Measurements from ENCODE around the gene RNF213.

RNF213 gene

DNA sequence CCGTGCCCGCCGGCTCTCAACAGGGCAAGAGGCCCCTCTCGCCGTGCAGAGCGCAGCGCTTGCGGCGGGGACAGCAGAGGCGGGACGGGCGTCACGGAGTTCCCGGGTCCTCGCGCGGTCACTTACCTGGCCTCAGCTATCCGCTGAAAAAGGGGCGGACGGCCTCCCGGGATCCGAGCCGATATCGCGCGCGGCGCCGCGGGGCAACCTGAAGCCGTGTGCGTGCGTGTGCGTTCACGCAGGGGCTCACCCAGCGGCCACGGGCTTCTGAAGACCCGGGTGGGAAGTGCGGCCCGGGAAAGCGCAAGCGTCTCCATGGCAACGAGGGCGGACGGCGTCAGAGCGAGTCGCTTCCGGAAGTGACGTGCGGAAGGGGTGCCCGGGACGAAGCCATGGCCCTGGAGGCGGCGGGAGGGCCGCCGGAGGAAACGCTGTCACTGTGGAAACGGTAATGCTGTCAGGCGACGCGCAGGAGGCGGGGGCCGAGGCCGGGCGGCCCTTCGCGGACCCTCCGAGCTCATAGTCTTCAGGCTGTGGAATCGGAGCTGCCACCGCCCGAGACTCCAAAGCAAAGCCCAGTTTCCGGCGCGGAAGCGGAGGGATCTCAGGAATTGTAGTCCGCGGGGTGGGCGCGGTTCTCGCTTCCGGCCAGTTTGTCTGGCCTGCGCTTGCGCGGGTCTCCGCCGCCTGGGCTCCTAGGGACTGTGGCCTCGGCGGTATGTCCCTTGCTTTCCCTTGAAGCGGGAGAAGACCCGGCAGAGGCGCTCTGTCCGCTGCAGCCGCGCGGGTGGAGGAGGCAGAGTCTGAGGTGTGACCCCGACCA, 154.4 kb downstream of the RNF213 start, which contains the start of gene ENDOV (continued):
- TF ChIP-seq, protein P1, sequence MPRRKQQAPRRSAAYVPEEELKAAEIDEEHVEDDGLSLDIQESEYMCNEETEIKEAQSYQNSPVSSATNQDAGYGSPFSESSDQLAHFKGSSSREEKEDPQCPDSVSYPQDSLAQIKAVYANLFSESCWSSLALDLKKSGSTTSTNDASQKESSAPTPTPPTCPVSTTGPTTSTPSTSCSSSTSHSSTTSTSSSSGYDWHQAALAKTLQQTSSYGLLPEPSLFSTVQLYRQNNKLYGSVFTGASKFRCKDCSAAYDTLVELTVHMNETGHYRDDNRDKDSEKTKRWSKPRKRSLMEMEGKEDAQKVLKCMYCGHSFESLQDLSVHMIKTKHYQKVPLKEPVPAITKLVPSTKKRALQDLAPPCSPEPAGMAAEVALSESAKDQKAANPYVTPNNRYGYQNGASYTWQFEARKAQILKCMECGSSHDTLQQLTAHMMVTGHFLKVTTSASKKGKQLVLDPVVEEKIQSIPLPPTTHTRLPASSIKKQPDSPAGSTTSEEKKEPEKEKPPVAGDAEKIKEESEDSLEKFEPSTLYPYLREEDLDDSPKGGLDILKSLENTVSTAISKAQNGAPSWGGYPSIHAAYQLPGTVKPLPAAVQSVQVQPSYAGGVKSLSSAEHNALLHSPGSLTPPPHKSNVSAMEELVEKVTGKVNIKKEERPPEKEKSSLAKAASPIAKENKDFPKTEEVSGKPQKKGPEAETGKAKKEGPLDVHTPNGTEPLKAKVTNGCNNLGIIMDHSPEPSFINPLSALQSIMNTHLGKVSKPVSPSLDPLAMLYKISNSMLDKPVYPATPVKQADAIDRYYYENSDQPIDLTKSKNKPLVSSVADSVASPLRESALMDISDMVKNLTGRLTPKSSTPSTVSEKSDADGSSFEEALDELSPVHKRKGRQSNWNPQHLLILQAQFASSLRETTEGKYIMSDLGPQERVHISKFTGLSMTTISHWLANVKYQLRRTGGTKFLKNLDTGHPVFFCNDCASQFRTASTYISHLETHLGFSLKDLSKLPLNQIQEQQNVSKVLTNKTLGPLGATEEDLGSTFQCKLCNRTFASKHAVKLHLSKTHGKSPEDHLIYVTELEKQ (tag by site-specific recombination; IDR thresholded peaks at IDR 0.05; ENCODE audit: borderline replicate concordance): no peak
- TF ChIP-seq ZNF777 (tag by site-specific recombination; IDR thresholded peaks at IDR 0.05; ENCODE audit: borderline replicate concordance): no peak
- no peak; the same call in 1 of the 2 replicates for TF ChIP-seq ZFHX2 (tag by site-specific recombination; conservative IDR thresholded peaks at IDR 0.05)
- no peak for TF ChIP-seq ZNF423 (tag by site-specific recombination; IDR thresholded peaks at IDR 0.05)
- no peak for TF ChIP-seq ZNF266 (tag by site-specific recombination; IDR thresholded peaks at IDR 0.05; ENCODE audit: low read depth)
- peak; percentile 77; the same call in 1 of the 2 replicates for TF ChIP-seq ZSCAN23 (tag by site-specific recombination; IDR thresholded peaks at IDR 0.05)
- TF ChIP-seq ZNF677 (tag by site-specific recombination; IDR thresholded peaks at IDR 0.05): no peak
- TF ChIP-seq ZNF223 (tag by site-specific recombination; IDR thresholded peaks at IDR 0.05): no peak
- TF ChIP-seq ZNF324 (tag by site-specific recombination; IDR thresholded peaks at IDR 0.05): peak; percentile 85
- TF ChIP-seq ZNF23 (tag by site-specific recombination; IDR thresholded peaks at IDR 0.05; ENCODE audit: borderline replicate concordance): no peak
- no peak for TF ChIP-seq ZNF549 (tag by site-specific recombination; IDR thresholded peaks at IDR 0.05)
- TF ChIP-seq, protein P2, sequence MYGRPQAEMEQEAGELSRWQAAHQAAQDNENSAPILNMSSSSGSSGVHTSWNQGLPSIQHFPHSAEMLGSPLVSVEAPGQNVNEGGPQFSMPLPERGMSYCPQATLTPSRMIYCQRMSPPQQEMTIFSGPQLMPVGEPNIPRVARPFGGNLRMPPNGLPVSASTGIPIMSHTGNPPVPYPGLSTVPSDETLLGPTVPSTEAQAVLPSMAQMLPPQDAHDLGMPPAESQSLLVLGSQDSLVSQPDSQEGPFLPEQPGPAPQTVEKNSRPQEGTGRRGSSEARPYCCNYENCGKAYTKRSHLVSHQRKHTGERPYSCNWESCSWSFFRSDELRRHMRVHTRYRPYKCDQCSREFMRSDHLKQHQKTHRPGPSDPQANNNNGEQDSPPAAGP (tag by site-specific recombination; IDR thresholded peaks at IDR 0.05): peak; percentile 85
- peak; percentile 85 for TF ChIP-seq ZNF146 (tag by site-specific recombination; IDR thresholded peaks at IDR 0.05)
- peak; percentile 100 for TF ChIP-seq KLF16 (tag by site-specific recombination; IDR thresholded peaks at IDR 0.05)
- no peak for TF ChIP-seq ZNF776 (tag by site-specific recombination; IDR thresholded peaks at IDR 0.05; ENCODE audit: borderline replicate concordance)
- peak; percentile 95 for TF ChIP-seq ZXDB (tag by site-specific recombination; IDR thresholded peaks at IDR 0.05)
- TF ChIP-seq, protein P3, sequence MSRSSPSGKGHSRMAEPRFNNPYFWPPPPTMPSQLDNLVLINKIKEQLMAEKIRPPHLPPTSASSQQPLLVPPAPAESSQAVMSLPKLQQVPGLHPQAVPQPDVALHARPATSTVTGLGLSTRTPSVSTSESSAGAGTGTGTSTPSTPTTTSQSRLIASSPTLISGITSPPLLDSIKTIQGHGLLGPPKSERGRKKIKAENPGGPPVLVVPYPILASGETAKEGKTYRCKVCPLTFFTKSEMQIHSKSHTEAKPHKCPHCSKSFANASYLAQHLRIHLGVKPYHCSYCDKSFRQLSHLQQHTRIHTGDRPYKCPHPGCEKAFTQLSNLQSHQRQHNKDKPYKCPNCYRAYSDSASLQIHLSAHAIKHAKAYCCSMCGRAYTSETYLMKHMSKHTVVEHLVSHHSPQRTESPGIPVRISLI (tag by site-specific recombination; IDR thresholded peaks at IDR 0.05): no peak
- no peak for TF ChIP-seq ZNF560 (tag by site-specific recombination; IDR thresholded peaks at IDR 0.05; ENCODE audit: borderline replicate concordance)
- TF ChIP-seq ZBTB1 (tag by site-specific recombination; IDR thresholded peaks at IDR 0.05): no peak
- TF ChIP-seq SALL2 (tag by site-specific recombination; IDR thresholded peaks at IDR 0.05; ENCODE audit: borderline replicate concordance): no peak
- TF ChIP-seq SP3 (tag by site-specific recombination; IDR thresholded peaks at IDR 0.05): peak; percentile 95
- TF ChIP-seq ZBTB48 (tag by site-specific recombination; IDR thresholded peaks at IDR 0.05): peak; percentile 100
- TF ChIP-seq, protein P4, sequence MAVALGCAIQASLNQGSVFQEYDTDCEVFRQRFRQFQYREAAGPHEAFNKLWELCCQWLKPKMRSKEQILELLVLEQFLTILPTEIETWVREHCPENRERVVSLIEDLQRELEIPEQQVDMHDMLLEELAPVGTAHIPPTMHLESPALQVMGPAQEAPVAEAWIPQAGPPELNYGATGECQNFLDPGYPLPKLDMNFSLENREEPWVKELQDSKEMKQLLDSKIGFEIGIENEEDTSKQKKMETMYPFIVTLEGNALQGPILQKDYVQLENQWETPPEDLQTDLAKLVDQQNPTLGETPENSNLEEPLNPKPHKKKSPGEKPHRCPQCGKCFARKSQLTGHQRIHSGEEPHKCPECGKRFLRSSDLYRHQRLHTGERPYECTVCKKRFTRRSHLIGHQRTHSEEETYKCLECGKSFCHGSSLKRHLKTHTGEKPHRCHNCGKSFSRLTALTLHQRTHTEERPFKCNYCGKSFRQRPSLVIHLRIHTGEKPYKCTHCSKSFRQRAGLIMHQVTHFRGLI (tag by site-specific recombination; IDR thresholded peaks at IDR 0.05): peak; percentile 77
- no peak for TF ChIP-seq ZNF114 (tag by site-specific recombination; IDR thresholded peaks at IDR 0.05)
- TF ChIP-seq FEZF1 (tag by site-specific recombination; IDR thresholded peaks at IDR 0.05): peak; percentile 39; the same call in 1 of the 2 replicates
- peak; percentile 98 for TF ChIP-seq ZNF600 (tag by site-specific recombination; IDR thresholded peaks at IDR 0.05)
- no peak for TF ChIP-seq ZNF19 (tag by site-specific recombination; IDR thresholded peaks at IDR 0.05; ENCODE audit: low read depth)
- TF ChIP-seq, protein P5, sequence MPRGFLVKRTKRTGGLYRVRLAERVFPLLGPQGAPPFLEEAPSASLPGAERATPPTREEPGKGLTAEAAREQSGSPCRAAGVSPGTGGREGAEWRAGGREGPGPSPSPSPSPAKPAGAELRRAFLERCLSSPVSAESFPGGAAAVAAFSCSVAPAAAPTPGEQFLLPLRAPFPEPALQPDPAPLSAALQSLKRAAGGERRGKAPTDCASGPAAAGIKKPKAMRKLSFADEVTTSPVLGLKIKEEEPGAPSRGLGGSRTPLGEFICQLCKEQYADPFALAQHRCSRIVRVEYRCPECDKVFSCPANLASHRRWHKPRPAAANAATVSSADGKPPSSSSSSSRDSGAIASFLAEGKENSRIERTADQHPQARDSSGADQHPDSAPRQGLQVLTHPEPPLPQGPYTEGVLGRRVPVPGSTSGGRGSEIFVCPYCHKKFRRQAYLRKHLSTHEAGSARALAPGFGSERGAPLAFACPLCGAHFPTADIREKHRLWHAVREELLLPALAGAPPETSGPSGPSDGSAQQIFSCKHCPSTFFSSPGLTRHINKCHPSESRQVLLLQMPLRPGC (tag by site-specific recombination; IDR thresholded peaks at IDR 0.05): peak; percentile 78
- peak; percentile 89 for TF ChIP-seq ZNF391 (tag by site-specific recombination; IDR thresholded peaks at IDR 0.05; ENCODE audit: borderline replicate concordance, low read depth)
- TF ChIP-seq KLF9 (tag by site-specific recombination; IDR thresholded peaks at IDR 0.05; ENCODE audit: low read depth): peak; percentile 99

Data from HEK293 (cell line).